Adrenal gland (tissue), 12 donors: ENCODE measurements around the gene SLITRK3. TPM values are rescaled to one million over a fixed set of nuclear protein-coding genes. Genes with fewer than 3 reads are reported as not detected.

Experiments
- DNase-seq, 7 donors: peaks; one replicate each; pipeline ENCODE4 v3.0.0-alpha.2; 2019 to 2020
- H3K27ac ChIP-seq, 5 donors: fragments of 200-600 bp; sonication (generic) in 4 of 5; 1 replicate in 3 of 5; 2 replicates in 2 of 5; pipeline versions ENCODE4 v1.5.1 to v1.8.0; 2016 to 2020; ENCODE audit warnings: mild to moderate bottlenecking in 1 of 5
- H3K27me3 ChIP-seq: fragments of 200-600 bp; 2 replicates; pipeline ENCODE4 v1.8.0; 2021
- H3K36me3 ChIP-seq, 2 donors: fragments of 200-600 bp; replicated peaks in 1 of 2; 1 replicate in 1 of 2; 2 replicates in 1 of 2; pipeline versions ENCODE4 v1.5.1 to v1.8.0; 2018 to 2022
- H3K4me1 ChIP-seq, 2 donors: fragments of 200-600 bp; replicated peaks in 1 of 2; 1 replicate in 1 of 2; 2 replicates in 1 of 2; pipeline versions ENCODE4 v1.5.1 to v1.8.0; 2018 to 2021
- H3K4me3 ChIP-seq, 4 donors: fragments of 200-600 bp; sonication (generic) in 3 of 4; one replicate each; pipeline ENCODE4 v1.5.1; 2016 to 2018
- H3K9me3 ChIP-seq, 3 donors: fragments of 200-600 bp; sonication (generic) in 1 of 3; replicated peaks in 1 of 3; 1 replicate in 2 of 3; 2 replicates in 1 of 3; pipeline versions ENCODE4 v1.5.1 to v1.8.0; 2016 to 2021
- CTCF ChIP-seq, 6 experiments: fragments of 450-650 bp in 4 of 6; fragments of 200-600 bp in 2 of 6; sonication (generic) in 1 of 6; IDR thresholded peaks; 1 replicate in 5 of 6; 2 replicates in 1 of 6; pipeline versions ENCODE4 v1.5.1 to v1.8.0; 2016 to 2021; ENCODE audit warnings: antibody characterized with exemption in 6 of 6, mild to moderate bottlenecking in 2 of 6, moderate library complexity in 1 of 6
- POLR2A ChIP-seq, 2 donors: fragments of 450-650 bp; IDR thresholded peaks; one replicate each; pipeline ENCODE4 v1.6.1; 2017; ENCODE audit warnings: antibody characterized with exemption in 2 of 2, mild to moderate bottlenecking in 2 of 2, moderate library complexity in 1 of 2
- WGBS, 4 donors: extraction: QIAGEN DNeasy Blood & Tissue Kit in 2 of 4; methylation state at CpG; one replicate each; pipeline versions ENCODE4 v1.1.5 to v1.1.7; 2013 to 2017; 5-methylcytosine and 5-hydroxymethylcytosine counted together
- intact Hi-C, 2 donors: fragments of 100-400 bp; cut with DNase I; formaldehyde crosslinking; loops; one replicate each; pipeline versions ENCODE4 v1.14.1 to v1.15.0; 2022 to 2023
- polyA plus RNA-seq, 3 donors: library from polyadenylated mRNA; stranded (reverse); fragments of 200-250 nt in 2 of 3; fragments of 350-450 nt in 1 of 3; fragmentation: Illumina TruSeq in 1 of 3; extraction: RNeasy Lipid Tissue Mini Kit (QIAGEN cat#74804) in 1 of 3; gene quantifications; one replicate each; pipeline ENCODE4 v1.2.3, GENCODE V29; 2013 to 2014
- total RNA-seq, 9 donors: library from RNA; depleted of rRNA in 4 of 9; stranded (reverse); fragments of >200 nt in 4 of 9; fragments of 120-200 nt in 1 of 9; fragmentation: NEBNext Ultra II Directional in 1 of 9; extraction: Animal tissue kit (Norgen Biotek cat#: 25700) in 1 of 9; gene quantifications; one replicate each; pipeline versions ENCODE4 v1.1.0 to v1.2.4, GENCODE V29; 2013 to 2023
- donor health status: healthy with polysubstance abuse.
- donor health status: Bipolar disorder and iron deficiency.
- donor health status: DM: yes; HTN: yes; CAD: no.
- donor health status: DM: no; HTN: no; CAD: no.
- donor health status: DM: no; HTN: no; CAD: no.
- donor health status: DM: yes; HTN: yes; CAD: no.

Gene SLITRK3
- total and polyA plus RNA-seq, 12 donors = 0.03 to 0.14 (median 0.06) TPM; not detected in 8

- intact Hi-C loops = no loop called here
- no peak for DNase-seq
- TF ChIP-seq CTCF (IDR thresholded peaks at IDR 0.05) (no peak), POLR2A (IDR thresholded peaks at IDR 0.05) (no peak)
- H3K4me1 ChIP-seq = no peaks in the 10 kb centered on the region
- no peaks in the 10 kb centered on the region for H3K36me3 ChIP-seq
- H3K4me3 ChIP-seq = no peak overlapping the region
- H3K27ac ChIP-seq = no peak overlapping the region
- no peaks in the 10 kb centered on the region for H3K9me3 ChIP-seq
- 0 to 86% (median 83%) methylated on average over 1 of the region's 1 CpG for WGBS, 4 donors
- no peaks in the 10 kb centered on the region for H3K27me3 ChIP-seq
These were observed 33.3 kb downstream of the SLITRK3 start for GRCh38 chr3:165162883-165163282.

GRCh38 chr3:165159760-165160421 lies 36.3 kb downstream of the SLITRK3 start:
- H3K27ac ChIP-seq = no peak overlapping the region
- no peaks in the 10 kb centered on the region for H3K9me3 ChIP-seq
- TF ChIP-seq POLR2A (IDR thresholded peaks at IDR 0.05) = no peak
- no peak for TF ChIP-seq CTCF (IDR thresholded peaks at IDR 0.05)
- intact Hi-C loops = no loop called here
- no peaks in the 10 kb centered on the region for H3K36me3 ChIP-seq
- H3K27me3 ChIP-seq = no peaks in the 10 kb centered on the region
- DNase-seq = no peak
- H3K4me1 ChIP-seq = no peaks in the 10 kb centered on the region
- WGBS, 4 donors = 23 to 38% (median 29%) methylated on average over 1 of the region's 1 CpG
- H3K4me3 ChIP-seq = no peak overlapping the region

GRCh38 chr3:165158011-165158410 lies 38.2 kb downstream of the SLITRK3 start:
- Histone ChIP-seq H3K4me1 (no peaks in the 10 kb centered on the region), H3K36me3 (no peaks in the 10 kb centered on the region), H3K27ac (no peak overlapping the region), H3K27me3 (no peaks in the 10 kb centered on the region), H3K9me3 (no peaks in the 10 kb centered on the region), H3K4me3 (no peak overlapping the region)
- intact Hi-C loops = no loop called here
- no peak for DNase-seq
- TF ChIP-seq CTCF (IDR thresholded peaks at IDR 0.05) = no peak
- TF ChIP-seq POLR2A (IDR thresholded peaks at IDR 0.05) = no peak
- WGBS, 4 donors = 66 to 86% (median 72%) methylated on average over 2 of the region's 2 CpGs

GRCh38 chr3:165156757-165157420 lies 39.3 kb downstream of the SLITRK3 start:
- intact Hi-C loops = no loop called here
- DNase-seq = no peak
- 90 to 96% (median 91%) methylated on average over 3 of the region's 3 CpGs for whole genome bisulfite sequencing, 4 donors
- TF ChIP-seq CTCF (IDR thresholded peaks at IDR 0.05) (no peak), POLR2A (IDR thresholded peaks at IDR 0.05) (no peak)
- no peak overlapping the region for H3K27ac ChIP-seq
- no peaks in the 10 kb centered on the region for H3K9me3 ChIP-seq
- H3K27me3 ChIP-seq = no peaks in the 10 kb centered on the region
- H3K4me3 ChIP-seq = no peak overlapping the region
- H3K4me1 ChIP-seq = no peaks in the 10 kb centered on the region
- H3K36me3 ChIP-seq = no peaks in the 10 kb centered on the region
